GM12878 (cell line): ENCODE measurements around the gene ADSS1. TPM values are rescaled to one million over a fixed set of nuclear protein-coding genes. Genes with fewer than 3 reads are reported as not detected.

Source experiments
- ATAC-seq: fragments of 200-7000 bp; cut with Tn5 transposase; 3 replicates; pipeline ENCODE4 v1.9.1; 2020; ENCODE audit warnings: mild to moderate bottlenecking, moderate library complexity
- BruUV-seq: library from RNA; stranded (reverse); fragments of 400-500 nt; replicated peaks from 2 replicates; lab custom pipeline; 2021; lab: Mats Ljungman, UMichigan
- CTCF ChIA-PET: fragments of 300-600 bp; sonication (Branson Sonifier 250); formaldehyde crosslinking; extraction: SDS; loops from one replicate; lab custom pipeline; 2021; ENCODE audit warnings: inconsistent platforms; lab: Yijun Ruan, JAX
- POLR2A ChIA-PET: fragments of 350-600 bp; formaldehyde crosslinking; extraction: SDS; loops from one replicate; lab custom pipeline; 2021; ENCODE audit warnings: inconsistent platforms; lab: Charles Lee
- RAD21 ChIA-PET: fragments of 300-600 bp; sonication (Branson Sonifier 250); formaldehyde crosslinking; loops from one replicate; lab custom pipeline; 2023; ENCODE audit warnings: antibody characterized with exemption; ENCODE audit not compliant: unreplicated experiment; lab: Charles Lee
- SMC1A ChIA-PET: fragments of 300-600 bp; sonication (Branson Sonifier 250); formaldehyde crosslinking; loops from one replicate; lab custom pipeline; 2023; ENCODE audit not compliant: unreplicated experiment, uncharacterized antibody; lab: Charles Lee
- DNase-seq: peaks from one replicate; pipeline ENCODE4 v3.0.0-alpha.2; 2011; ENCODE audit warnings: low read depth, low spot score
- FAIRE-seq: peaks from 3 replicates; lab custom pipeline; 2011; peaks lifted over from hg19 to GRCh38; lab: Jason Lieb, UNC
- H2AFZ ChIP-seq: 2 replicates; pipeline ENCODE4 v1.6.0; 2011; ENCODE audit warnings: low read depth, low read length, control low read depth; ENCODE audit not compliant: control insufficient read depth
- H3K27ac ChIP-seq: 2 replicates; pipeline ENCODE4 v1.5.1; 2011; ENCODE audit warnings: control low read depth; ENCODE audit not compliant: control insufficient read depth, insufficient read depth
- H3K27me3 ChIP-seq, 2 experiments: replicated peaks in 1 of 2; 2 replicates each; pipeline versions ENCODE4 v1.6.0 to v1.6.1; 2011; ENCODE audit warnings: low read length in 1 of 2; ENCODE audit not compliant: control insufficient read depth in 2 of 2, insufficient read depth in 2 of 2
- H3K36me3 ChIP-seq, 2 experiments: 2 replicates each; pipeline ENCODE4 v1.5.1; 2011; ENCODE audit warnings: low read length in 1 of 2; ENCODE audit not compliant: control insufficient read depth in 2 of 2, insufficient read depth in 2 of 2
- H3K4me1 ChIP-seq: 2 replicates; pipeline ENCODE4 v1.6.1; 2011; ENCODE audit warnings: mild to moderate bottlenecking, low read length, moderate library complexity, mixed read lengths; ENCODE audit not compliant: control insufficient read depth, insufficient read depth
- H3K4me2 ChIP-seq: 2 replicates; pipeline ENCODE4 v1.6.0; 2011; ENCODE audit warnings: control low read depth; ENCODE audit not compliant: control insufficient read depth, insufficient read depth
- H3K4me3 ChIP-seq: fragments of 200-600 bp; sonication (generic); 2 replicates; pipeline ENCODE4 v1.5.1; 2016
- H3K79me2 ChIP-seq: 2 replicates; pipeline ENCODE4 v1.6.0; 2011; ENCODE audit warnings: low read length; ENCODE audit not compliant: control insufficient read depth, insufficient read depth
- H3K9ac ChIP-seq: 2 replicates; pipeline ENCODE4 v1.8.0; 2011; ENCODE audit warnings: low read length, control low read depth, mixed read lengths; ENCODE audit not compliant: control insufficient read depth, insufficient read depth
- H3K9me3 ChIP-seq: replicated peaks from 3 replicates; pipeline ENCODE4 v1.5.1; 2011; ENCODE audit warnings: mild to moderate bottlenecking, low read length; ENCODE audit not compliant: control insufficient read depth, insufficient read depth
- H4K20me1 ChIP-seq: 2 replicates; pipeline ENCODE4 v1.6.0; 2011; ENCODE audit not compliant: control insufficient read depth, insufficient read depth
- CEBPB ChIP-seq, 2 experiments: fragments of 150-350 bp in 1 of 2; IDR thresholded peaks; 2 replicates each; pipeline ENCODE4 v1.6.1; 2012 to 2014; ENCODE audit warnings: low read depth in 2 of 2, low read length in 2 of 2, borderline replicate concordance in 1 of 2, inconsistent platforms in 1 of 2
- CHD1 ChIP-seq: IDR thresholded peaks from 2 replicates; pipeline ENCODE4 v1.6.1; 2012; ENCODE audit warnings: low read depth, low read length, improper control_type of control experiment
- CHD4 ChIP-seq: fragments of 200-600 bp; sonication (generic); IDR thresholded peaks from 2 replicates; pipeline ENCODE4 v1.6.1; 2016; ENCODE audit warnings: mild to moderate bottlenecking
- E4F1 ChIP-seq: fragments of 450-650 bp; IDR thresholded peaks from 2 replicates; pipeline ENCODE4 v1.6.1; 2018; ENCODE audit warnings: borderline replicate concordance, mild to moderate bottlenecking; ENCODE audit not compliant: partially characterized antibody
- EGR1 ChIP-seq, 2 experiments: IDR thresholded peaks; 1 replicate in 1 of 2; 2 replicates in 1 of 2; pipeline ENCODE4 v1.6.1; 2011 to 2012; ENCODE audit warnings: low read depth in 2 of 2, low read length in 2 of 2, borderline replicate concordance in 1 of 2, mild to moderate bottlenecking in 1 of 2, moderate library complexity in 1 of 2
- IKZF2 ChIP-seq, 2 experiments: fragments of 450-650 bp; IDR thresholded peaks; 2 replicates each; pipeline ENCODE4 v1.6.1; 2017; ENCODE audit warnings: mild to moderate bottlenecking in 2 of 2, moderate library complexity in 2 of 2
- IRF4 ChIP-seq: IDR thresholded peaks from 2 replicates; pipeline ENCODE4 v1.6.1; 2011; ENCODE audit warnings: low read depth, low read length
- NBN ChIP-seq: fragments of 450-650 bp; IDR thresholded peaks from 2 replicates; pipeline ENCODE4 v1.6.1; 2016
- POLR2A ChIP-seq: IDR thresholded peaks from 2 replicates; pipeline ENCODE4 v1.6.1; 2011; ENCODE audit warnings: low read depth, mild to moderate bottlenecking, low read length
- RAD51 ChIP-seq: fragments of 450-650 bp; IDR thresholded peaks from 2 replicates; pipeline ENCODE4 v1.6.1; 2016; ENCODE audit warnings: moderate library complexity, mild to moderate bottlenecking, inconsistent platforms
- SUZ12 ChIP-seq: fragments of 200-600 bp; sonication (generic); IDR thresholded peaks from one replicate; pipeline ENCODE4 v1.6.1; 2018; ENCODE audit warnings: antibody characterized with exemption, mild to moderate bottlenecking; ENCODE audit not compliant: unreplicated experiment
- YY1 ChIP-seq: IDR thresholded peaks from 2 replicates; pipeline ENCODE4 v1.6.1; 2011; ENCODE audit warnings: low read depth, mild to moderate bottlenecking, low read length
- ZNF274 ChIP-seq: IDR thresholded peaks from one replicate; pipeline ENCODE4 v1.8.0; 2011; ENCODE audit not compliant: insufficient read length, insufficient read depth
- WGBS: methylation state at CpG from one replicate; pipeline ENCODE4 v1.1.6; 2016; ENCODE audit warnings: low lambda C conversion rate; ENCODE audit not compliant: insufficient replicate concordance, insufficient coverage; ENCODE audit errors: missing lambda C conversion rate; 5-methylcytosine and 5-hydroxymethylcytosine counted together
- in situ Hi-C: fragments of 300-500 bp; cut with MboI; formaldehyde crosslinking; loops from 9 replicates; pipeline ENCODE4 v1.14.3; 2018; ENCODE audit warnings: mixed read lengths
- intact Hi-C: fragments of 100-400 bp; cut with micrococcal nuclease; formaldehyde crosslinking; loops from one replicate; pipeline ENCODE4 v1.14.2; 2022; ENCODE audit not compliant: unreplicated experiment
- polyA plus RNA-seq, 11 experiments: library from polyadenylated mRNA; depleted of rRNA in 4 of 11; unstranded in 6 of 11; stranded (reverse) in 5 of 11; fragments of >200 nt; fragmentation: Nextera tagmentation in 4 of 11; fragmentation: Illumina TruSeq in 1 of 11; extraction: Ambion mirVana in 4 of 11; extraction: Trizol in 1 of 11; gene quantifications; 1 replicate in 1 of 11; 2 replicates in 10 of 11; pipeline versions ENCODE4 v1.2.1 to v1.2.3, GENCODE V29; 2011 to 2016; ENCODE audit warnings: inconsistent platforms in 2 of 11, missing spikeins in 2 of 11, low read depth in 1 of 11
- total RNA-seq, 4 experiments: library from RNA; depleted of rRNA in 3 of 4; stranded (reverse); fragments of >200 nt in 3 of 4; fragmentation: Illumina TruSeq in 1 of 4; extraction: Trizol in 1 of 4; gene quantifications; 2 replicates each; pipeline versions ENCODE4 v1.2.1 to v1.2.3, GENCODE V29; 2013 to 2021
- TF ChIP-seq, protein P1 (sequence below): IDR thresholded peaks from 2 replicates; pipeline ENCODE4 v1.6.1; 2011; ENCODE audit warnings: low read depth, low read length, improper control_type of control experiment, borderline replicate concordance

ADSS1 gene
- total and polyA plus RNA-seq, 10 of the 15 experiments (the other 5 are each of a cell fraction or from before 2014, with no cell fraction given): 0.11 to 0.45 (median 0.28) TPM; not detected in 5

DNA sequence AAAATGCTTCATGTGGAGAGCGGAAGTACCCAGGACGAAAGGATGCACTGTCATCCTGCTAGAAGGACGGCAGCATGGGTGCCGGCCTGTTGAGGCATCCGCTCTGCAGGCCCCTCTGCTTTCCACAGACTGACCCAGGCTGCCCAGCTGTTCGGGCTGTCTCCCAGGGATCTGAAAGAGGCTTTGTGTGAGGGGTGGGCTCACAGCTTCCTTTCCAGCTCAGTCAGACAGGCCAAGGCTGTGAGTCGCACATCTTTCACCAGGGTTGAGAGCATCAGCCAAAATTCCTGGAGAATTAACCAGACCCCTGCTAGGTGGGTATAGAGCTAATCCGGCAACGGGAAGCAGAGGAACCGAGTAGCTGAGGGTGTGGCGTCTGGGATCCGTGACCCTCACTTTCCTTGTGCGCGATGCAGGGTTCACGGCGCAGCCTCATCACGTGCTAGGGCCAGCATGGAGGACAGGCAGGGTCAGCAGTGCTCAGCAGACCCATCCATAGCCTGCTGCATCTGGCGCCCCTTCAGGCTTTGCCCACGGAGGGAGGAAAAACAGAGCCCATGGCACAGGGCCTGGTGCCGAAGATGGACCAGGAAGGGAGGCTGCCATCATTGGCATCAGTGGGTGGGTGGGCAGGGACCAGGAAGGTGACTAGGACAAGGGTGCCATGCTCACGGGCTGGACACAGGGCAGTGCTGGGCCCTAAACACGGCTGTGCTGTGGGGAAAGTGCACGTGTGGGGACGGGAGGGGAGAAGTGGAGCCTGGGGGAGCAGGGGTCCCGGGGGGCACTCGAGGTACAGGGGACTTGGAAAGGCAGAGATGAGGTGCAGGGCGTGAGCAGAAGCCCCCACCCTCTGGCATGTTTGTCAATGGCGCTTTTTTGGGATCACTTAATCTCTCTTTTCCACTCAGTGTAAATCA is 19.7 kb downstream of the ADSS1 start:
- no peaks in the 10 kb centered on the region for H3K9me3 ChIP-seq
- POLR2A ChIA-PET: no interaction called here
- H2AFZ ChIP-seq: no peak overlapping the region
- H3K36me3 ChIP-seq: no peaks in the 10 kb centered on the region
- no TSS peak for BruUV-seq
- no peak overlapping the region for H3K4me3 ChIP-seq
- H4K20me1 ChIP-seq: no peaks in the 10 kb centered on the region
- H3K4me2 ChIP-seq: no peak overlapping the region
- FAIRE-seq (no peak), DNase-seq (no peak), ATAC-seq (no peak)
- intact Hi-C loops (no loop called here), in situ Hi-C loops (no loop called here)
- TF ChIP-seq YY1 (no peak), CHD1 (no peak)
- H3K79me2 ChIP-seq: no peaks in the 10 kb centered on the region
- CTCF ChIA-PET: interaction anchor here (1.1 kb wide), 1 partner anchor 35 kb away, joined by 3 read pairs; no protein-coding TSS in a partner anchor
- peaks cover 12% of the 10 kb centered on the region for H3K4me1 ChIP-seq
- SMC1A ChIA-PET: no interaction called here
- no peak overlapping the region for H3K9ac ChIP-seq
- RAD21 ChIA-PET: no interaction called here
- no peaks in the 10 kb centered on the region for H3K27me3 ChIP-seq
- WGBS: 67% methylated on average over 24 of the region's 28 CpGs
- no peak overlapping the region for H3K27ac ChIP-seq

DNA sequence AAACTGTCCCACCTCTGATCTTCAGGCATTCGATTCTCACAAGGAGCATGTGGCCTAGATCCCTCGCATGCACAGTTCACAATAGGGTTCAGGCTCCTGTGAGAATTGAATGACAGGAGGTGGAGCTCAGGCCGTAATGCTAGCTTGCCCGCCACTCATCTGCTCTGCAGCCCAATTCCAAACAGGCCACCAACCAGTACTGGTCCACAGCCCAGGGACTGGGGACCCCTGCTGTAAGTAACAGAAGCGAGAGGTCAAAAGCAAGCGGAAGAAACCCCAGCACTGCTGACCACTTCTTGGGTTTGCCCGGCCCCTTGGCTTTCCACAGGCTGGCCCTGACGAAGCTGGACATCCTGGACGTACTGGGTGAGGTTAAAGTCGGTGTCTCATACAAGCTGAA is 20.5 kb downstream of the ADSS1 start:
- Histone ChIP-seq H3K4me3 (no peak overlapping the region), H3K9me3 (no peaks in the 10 kb centered on the region), H2AFZ (no peak overlapping the region), H3K79me2 (no peaks in the 10 kb centered on the region), H4K20me1 (no peaks in the 10 kb centered on the region), H3K27ac (no peak overlapping the region), H3K27me3 (no peaks in the 10 kb centered on the region), H3K36me3 (no peaks in the 10 kb centered on the region), H3K4me1 (peaks cover 12% of the 10 kb centered on the region), H3K9ac (no peak overlapping the region), H3K4me2 (no peak overlapping the region)
- ChIA-PET SMC1A (interaction anchor here (1.0 kb wide), 1 partner anchor 9 kb away, joined by 3 read pairs; no protein-coding TSS in a partner anchor), POLR2A (no interaction called here), CTCF (interaction anchor here (0.5 kb wide), 1 partner anchor 219 kb away, joined by 3 read pairs; no protein-coding TSS in a partner anchor), RAD21 (no interaction called here)
- FAIRE-seq: no peak
- 92% methylated on average over 10 of the region's 10 CpGs for WGBS
- in situ Hi-C loops: no loop called here
- BruUV-seq: no TSS peak
- DNase-seq: no peak
- intact Hi-C loops: no loop called here
- ATAC-seq: no peak
- TF ChIP-seq NBN (no peak), SUZ12 (no peak), CHD4 (no peak), CEBPB (IDR thresholded peaks at IDR 0.05; ENCODE audit: borderline replicate concordance in 1 of 2, low read depth in 2 of 2, low read length in 2 of 2) (no peak), IRF4 (no peak), IKZF2 (IDR thresholded peaks at IDR 0.05) (no peak), RAD51 (no peak), ZNF274 (no peak), POLR2A (no peak), E4F1 (no peak), EGR1 (IDR thresholded peaks at IDR 0.05; ENCODE audit: borderline replicate concordance in 1 of 2, low read depth in 2 of 2, low read length in 2 of 2) (no peak)
- TF ChIP-seq, protein P1, sequence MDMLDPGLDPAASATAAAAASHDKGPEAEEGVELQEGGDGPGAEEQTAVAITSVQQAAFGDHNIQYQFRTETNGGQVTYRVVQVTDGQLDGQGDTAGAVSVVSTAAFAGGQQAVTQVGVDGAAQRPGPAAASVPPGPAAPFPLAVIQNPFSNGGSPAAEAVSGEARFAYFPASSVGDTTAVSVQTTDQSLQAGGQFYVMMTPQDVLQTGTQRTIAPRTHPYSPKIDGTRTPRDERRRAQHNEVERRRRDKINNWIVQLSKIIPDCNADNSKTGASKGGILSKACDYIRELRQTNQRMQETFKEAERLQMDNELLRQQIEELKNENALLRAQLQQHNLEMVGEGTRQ: no peak
